ENCODE data around the gene TNFSF4.

GRCh38 chr1:173191011-173191705, 16.0 kb downstream of the TNFSF4 start:
- TF ChIP-seq POLR2A (IDR thresholded peaks at IDR 0.05; ENCODE audit: low read length) (no peak), GATA1 (IDR thresholded peaks at IDR 0.05; ENCODE audit: low read depth, low read length) (no peak)
